Muscle of arm (tissue), 12 donors: ENCODE data around the gene ASB6. TPM values are rescaled to one million over a fixed set of nuclear protein-coding genes. Genes with fewer than 3 reads are reported as not detected.

Experiments
- DNase-seq: peaks from one replicate; pipeline ENCODE4 v3.0.0-alpha.2; 2013
- polyA plus RNA-seq, 12 donors: library from polyadenylated mRNA; unstranded; fragments of 120-200 nt; gene quantifications; one replicate each; pipeline ENCODE4 v1.2.1, GENCODE V29; 2013; ENCODE audit not compliant: insufficient read length in 12 of 12

The ASB6 gene
- polyA plus RNA-seq, 12 donors = 9.2 to 14.5 (median 11.6) TPM; not detected in 1

DNA sequence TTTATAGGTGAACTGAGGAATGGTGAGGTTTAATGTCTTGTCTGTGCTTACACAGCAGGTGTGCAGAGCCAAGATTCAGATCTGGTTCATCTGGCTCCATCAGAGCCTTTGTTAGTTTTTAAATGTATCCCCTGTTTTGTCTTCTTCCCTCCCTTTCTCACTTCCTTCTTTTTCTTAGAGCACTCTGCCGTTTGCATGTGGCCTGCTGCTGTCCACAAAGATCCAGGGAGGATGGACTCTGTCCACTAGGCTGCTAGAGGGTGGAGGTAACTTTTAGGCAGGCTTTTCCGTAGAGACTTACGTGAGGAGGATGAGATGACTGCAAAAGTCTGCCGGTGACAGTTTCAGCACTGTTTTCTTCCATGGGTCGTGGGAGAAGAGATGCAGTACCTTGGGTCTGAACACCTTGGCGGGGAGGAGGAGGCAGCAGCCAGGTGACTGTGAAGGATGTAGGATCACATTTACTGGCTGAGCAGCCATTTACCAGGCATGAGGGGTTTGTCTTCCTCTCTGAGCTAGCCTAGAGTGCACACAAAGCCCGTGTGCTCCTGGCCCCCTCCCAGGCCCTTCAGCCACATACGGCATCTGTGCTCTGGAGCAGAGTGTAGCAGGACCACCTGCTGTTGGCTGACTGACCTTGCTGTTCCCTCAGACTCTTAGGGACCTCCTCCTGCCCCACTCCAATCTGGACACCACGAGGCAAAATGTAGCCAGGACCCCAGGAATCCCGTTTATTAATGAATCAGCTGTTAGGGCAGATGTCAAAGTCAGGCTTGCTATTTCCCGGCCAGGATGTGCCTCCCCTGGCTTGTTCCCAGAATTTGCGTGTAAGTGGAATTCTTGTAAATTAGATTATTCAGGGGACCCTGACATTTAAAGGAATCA, 14.2 kb downstream of the ASB6 start:
- DNase-seq = no peak

DNA sequence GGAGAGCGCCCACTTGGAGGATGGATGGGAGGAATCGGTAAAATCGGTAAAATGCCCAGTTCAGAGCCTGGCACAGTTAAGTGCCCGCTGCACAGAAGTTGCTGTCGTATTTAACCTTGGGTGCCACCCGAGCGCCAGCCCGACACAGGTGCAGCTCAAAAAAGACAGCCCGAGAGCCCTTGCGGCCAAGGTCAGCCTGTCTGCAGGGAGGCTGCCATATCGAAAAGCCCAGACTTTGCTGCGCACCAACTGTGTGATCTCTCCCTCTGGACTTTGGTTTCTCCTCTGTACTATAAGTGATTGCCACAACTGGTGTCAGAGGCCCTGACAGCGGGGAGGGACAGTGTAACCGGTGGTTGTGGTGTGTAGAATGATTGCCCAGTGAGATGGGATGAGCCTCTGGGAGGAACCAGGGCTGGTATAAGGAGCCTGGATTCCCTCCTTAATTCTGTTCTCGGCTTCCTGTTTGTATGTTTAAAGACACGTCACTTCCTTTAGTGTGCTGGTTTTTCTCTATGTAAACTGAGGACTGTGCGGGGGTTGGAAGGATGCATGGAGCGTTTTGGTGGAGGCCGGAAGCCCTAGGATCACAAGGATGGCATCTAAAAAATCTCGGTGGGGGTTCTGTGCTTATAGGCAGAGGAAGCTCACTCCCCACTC, 15.2 kb downstream of the ASB6 start:
- no peak for DNase-seq

GRCh38 chr9:129626079-129626624, 15.8 kb downstream of the ASB6 start, which contains the start of gene NTMT1:
NTMT1 (plus strand) TSS chr9:129626163; CDS start chr9:129632704, 6,541 bp downstream.
- peak; percentile 88 for DNase-seq

DNA sequence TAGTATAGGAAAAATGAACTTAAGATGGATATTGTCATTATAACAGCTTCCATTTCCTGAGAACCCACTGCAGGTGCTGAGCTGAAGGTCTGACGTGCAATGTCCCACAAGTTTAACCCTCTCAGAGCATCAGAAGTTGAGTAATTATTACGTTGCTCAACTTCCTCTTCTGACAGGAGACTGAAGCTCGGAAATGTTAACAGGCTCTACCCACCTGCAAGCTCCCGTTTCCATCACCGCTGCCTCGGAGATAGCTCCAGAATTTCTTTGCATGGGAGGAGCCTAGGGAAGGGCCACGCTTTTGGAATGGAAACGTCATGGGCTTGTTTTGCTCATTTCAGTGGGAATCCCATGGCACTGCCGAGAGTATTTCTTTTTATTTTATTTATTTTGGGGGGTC, 17.0 kb downstream of the ASB6 start:
- DNase-seq = no peak

- peak; percentile 46 for DNase-seq
Observed at GRCh38 chr9:129624168-129624759, 17.7 kb downstream of the ASB6 start.

DNA sequence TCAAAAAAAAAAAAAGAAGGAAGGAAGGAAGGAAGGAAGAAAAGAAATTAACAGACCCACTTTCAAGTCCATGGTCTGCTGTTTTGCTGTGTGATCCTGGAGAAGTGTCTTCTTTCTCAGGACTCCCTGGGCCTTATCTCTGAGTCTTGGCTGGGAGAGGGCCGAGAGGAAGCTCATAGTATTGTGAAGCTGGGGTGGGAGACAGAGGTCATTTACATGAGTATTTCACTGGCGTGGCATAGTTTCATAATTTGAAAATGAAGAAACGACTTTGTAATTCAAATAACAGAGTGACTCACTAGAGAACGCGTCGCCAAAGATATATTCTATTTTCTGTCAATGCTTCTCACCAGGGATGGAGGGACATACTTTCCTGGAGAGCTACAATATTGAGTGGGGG, 18.6 kb downstream of the ASB6 start:
- no peak for DNase-seq

DNA sequence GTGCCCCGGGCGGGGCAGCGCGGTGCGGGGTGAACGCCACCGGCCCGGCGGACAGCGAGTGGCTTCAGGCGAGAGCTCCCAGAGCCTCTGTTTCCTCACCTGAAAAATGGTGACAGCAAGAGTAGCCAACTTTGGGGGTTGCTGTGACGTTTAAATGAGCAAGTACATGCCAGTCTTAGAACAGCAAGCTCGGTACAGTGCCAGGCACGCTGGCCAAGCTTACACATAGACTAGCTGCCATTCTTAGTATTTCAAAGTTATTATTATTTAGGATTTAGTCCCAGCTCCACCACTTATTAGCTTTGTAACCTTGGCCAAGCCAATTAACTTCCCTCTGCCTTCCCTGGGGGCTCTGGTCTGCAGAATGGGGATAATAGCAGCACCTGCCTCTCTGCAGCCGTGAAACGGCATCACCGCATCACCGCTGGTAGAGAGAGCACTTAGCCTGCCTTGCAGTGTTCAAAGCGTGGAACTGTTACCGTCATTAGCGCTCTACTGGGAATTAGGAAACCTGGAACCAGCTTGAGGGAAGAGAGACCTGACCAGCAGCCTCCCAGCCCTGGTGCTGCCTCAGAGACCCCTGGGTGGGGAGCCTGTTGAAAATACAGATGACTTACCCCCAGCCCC, 21.2 kb downstream of the ASB6 start, which contains the start of gene C9orf50:
Gene C9orf50, minus strand, starts transcription at position 433 of the 627 bp plus-strand sequence. CDS start 527 bp downstream, outside the sequence.
- DNase-seq = no peak

GRCh38 chr9:129619787-129620668, 21.9 kb downstream of the ASB6 start:
- DNase-seq = no peak

- no peak for DNase-seq
Observed at GRCh38 chr9:129617167-129617566, 24.8 kb downstream of the ASB6 start.

DNA sequence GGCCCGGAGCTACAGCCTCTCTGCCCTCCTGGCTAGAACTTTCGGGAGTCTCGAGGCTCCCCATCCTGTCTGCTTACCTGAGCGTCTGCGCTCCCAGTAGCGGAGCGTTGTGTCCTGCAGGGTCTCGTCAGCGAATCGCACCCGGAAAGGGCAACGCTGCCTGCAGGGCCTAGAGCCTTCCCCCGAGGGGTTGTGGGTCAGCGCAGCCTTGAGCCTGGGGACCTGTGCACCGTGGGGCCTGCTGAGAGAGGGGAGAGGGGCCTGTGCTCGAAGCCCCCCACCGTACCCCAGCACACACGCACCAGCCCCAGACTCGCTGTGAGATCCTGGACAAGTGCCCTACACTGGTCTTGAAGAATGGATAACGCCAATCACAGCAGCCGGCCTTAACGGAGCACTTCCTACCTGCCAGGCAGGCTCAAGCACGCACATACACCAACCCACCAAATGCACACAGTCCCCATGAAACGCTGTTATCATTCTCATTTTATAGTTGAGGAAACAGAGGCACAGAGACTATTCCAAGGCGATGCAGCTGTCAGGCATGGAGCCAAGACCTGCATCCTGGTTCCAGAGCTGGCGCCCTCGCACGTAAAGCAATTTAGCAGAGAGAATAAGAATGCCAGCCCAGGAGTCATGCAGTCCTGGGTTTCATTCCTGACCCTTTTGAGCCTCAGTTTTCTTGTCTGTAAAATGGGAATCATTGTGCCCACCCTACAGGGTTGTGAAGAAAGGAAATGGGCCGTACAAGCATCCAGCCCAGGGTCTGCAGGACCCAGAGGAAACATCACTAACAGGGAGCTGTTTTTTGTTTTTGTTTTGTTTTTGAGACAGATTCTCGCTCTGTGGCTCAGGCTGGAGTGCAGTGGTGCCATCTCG, 26.3 kb downstream of the ASB6 start:
- no peak for DNase-seq

DNA sequence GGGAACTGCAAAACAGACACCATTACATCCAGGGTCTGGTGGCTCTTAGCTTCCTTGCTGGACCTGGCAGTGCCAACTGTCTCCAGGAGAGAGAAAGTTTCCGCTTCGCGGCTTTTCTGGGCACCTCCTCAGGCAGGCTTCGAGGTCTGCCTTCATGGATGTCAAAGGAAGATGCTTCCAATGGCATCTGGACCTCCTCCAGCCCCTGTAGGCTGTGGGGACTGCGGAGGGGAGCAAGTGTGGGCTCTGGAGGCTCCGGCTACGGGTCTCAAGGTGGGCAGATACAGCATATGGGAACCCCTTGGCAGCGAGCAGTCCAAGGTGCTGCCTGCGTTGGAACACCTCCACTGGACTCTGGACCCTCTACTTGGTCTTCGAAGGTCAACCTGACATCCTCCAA, 27.0 kb downstream of the ASB6 start:
- DNase-seq = no peak

GRCh38 chr9:129613520-129614175, 28.3 kb downstream of the ASB6 start:
- no peak for DNase-seq

GRCh38 chr9:129612815-129613519, 29.0 kb downstream of the ASB6 start:
- DNase-seq = no peak

DNA sequence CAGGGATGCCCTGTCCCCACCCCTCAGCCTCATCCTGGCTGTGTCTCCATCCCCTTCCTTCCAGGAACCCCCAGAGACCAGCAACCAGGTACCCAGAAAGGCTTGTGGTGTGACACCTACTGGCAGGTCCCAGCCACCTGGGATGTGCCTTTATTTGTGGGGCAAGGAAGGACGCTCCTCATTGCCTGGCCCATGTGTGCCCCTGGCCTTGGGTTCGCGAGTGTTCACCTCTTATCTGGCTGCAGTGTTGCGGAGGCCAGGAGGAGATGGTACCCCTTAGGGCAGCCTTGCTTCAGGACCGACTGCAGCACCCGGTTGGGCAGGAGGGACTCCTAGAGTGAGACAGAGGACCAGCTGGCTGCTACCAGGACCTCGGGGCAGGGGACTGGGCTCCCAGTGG, 29.8 kb downstream of the ASB6 start:
- no peak for DNase-seq

DNA sequence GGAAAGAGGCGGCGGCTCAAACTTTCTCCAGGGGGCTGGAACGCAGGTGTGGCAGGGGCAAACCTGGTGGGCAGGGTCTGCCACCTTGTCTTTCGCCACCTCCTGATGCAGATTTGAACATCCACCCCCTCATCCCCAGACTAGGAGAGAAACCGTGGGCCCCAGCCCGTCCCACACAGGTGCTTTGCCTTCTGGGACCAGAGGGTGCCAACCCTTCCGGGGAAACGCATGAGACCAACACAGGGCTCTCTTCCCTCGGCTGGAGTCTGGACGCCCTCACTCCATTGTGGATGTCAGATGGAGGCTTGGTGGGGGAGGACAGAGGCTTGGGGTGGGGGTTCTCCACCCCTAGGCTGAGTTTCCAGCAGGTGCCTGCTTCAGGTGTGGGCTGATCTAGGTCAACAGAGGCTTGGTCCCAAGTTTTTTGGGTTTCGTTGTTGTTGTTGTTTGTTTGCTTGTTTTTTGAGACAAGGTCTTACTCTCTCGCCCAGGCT, 30.6 kb downstream of the ASB6 start:
- DNase-seq = no peak

DNA sequence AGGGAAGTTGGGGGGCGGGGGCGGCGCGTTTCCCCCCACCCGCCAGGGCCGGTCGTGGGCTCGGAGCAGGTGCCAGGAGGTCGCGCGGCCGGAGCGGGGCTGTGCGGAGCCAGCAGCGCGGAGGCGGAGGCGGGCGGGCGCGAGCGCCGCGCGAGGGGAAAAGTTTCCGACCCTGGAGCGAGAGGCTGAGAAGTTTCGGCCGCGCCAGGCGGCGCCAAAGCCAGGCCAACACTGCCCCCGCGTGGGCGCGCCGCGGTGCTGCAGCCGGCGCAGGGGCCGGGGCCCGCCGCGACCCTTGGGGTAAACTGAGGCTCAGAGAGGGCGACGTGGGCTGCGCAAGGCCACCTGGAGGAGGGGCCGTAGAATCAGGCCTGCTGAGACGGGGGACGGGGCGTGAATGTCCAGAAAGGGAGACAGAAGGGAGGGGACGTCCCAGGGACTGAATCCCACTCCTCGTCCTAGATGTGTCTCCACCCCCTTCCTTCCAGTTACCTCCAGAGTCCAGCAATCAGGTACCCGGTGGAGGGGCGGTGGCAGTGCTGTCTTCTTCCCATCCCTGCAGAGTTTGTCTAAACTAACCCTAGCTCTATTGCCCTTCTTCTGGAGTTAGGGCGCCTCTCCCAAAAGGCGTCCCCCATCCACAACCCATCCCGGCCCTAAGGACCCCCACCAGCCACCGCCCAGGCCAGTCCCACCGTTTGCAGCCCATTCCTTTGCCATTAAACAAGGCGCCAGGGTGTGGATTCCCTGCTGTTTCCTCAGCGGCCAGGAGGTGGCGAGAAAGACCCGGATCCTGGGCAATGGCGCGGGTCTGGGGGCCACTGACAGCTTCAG, 31.3 kb downstream of the ASB6 start:
- DNase-seq = peak; percentile 80

GRCh38 chr9:129610213-129610472, 31.8 kb downstream of the ASB6 start:
- DNase-seq = no peak
